ENCODE measurements around the gene NECTIN1.

DNA sequence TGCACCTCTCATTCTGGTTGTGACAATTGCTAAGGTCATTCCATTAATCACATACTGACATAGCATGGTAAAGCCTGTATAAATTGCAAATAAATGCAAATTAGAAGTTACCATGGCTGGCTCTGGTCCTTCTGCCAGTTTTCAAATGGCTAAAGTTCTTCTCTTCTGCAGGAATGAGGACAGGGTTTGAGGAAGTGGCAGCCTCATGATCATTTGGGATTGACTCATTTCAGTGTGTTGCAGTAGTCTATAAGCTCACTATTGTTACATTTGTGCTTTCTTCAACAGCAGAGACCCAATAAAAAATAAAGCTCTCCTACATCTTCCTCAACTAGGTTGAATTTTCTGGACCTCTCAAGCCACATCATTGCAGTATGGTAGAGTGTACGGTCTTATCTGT lies 60.3 kb downstream of the NECTIN1 start:
- TF ChIP-seq TCF4 (CRISPR knock-in tag; IDR thresholded peaks at IDR 0.05; ENCODE audit: borderline replicate concordance) (no peak), GLIS3 (CRISPR knock-in tag; IDR thresholded peaks at IDR 0.05) (no peak), BACH2 (CRISPR knock-in tag; IDR thresholded peaks at IDR 0.05; ENCODE audit: borderline replicate concordance) (no peak), ZNF8 (CRISPR knock-in tag; IDR thresholded peaks at IDR 0.05) (no peak), ZFP30 (CRISPR knock-in tag; IDR thresholded peaks at IDR 0.05) (no peak), ESRRG (CRISPR knock-in tag; IDR thresholded peaks at IDR 0.05) (no peak)
- TF ChIP-seq, protein P1, sequence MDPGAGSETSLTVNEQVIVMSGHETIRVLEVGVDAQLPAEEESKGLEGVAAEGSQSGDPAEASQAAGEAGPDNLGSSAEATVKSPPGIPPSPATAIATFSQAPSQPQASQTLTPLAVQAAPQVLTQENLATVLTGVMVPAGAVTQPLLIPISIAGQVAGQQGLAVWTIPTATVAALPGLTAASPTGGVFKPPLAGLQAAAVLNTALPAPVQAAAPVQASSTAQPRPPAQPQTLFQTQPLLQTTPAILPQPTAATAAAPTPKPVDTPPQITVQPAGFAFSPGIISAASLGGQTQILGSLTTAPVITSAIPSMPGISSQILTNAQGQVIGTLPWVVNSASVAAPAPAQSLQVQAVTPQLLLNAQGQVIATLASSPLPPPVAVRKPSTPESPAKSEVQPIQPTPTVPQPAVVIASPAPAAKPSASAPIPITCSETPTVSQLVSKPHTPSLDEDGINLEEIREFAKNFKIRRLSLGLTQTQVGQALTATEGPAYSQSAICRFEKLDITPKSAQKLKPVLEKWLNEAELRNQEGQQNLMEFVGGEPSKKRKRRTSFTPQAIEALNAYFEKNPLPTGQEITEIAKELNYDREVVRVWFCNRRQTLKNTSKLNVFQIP (CRISPR knock-in tag; IDR thresholded peaks at IDR 0.05; ENCODE audit: borderline replicate concordance, low read depth) = no peak
- TF ChIP-seq, protein P2, sequence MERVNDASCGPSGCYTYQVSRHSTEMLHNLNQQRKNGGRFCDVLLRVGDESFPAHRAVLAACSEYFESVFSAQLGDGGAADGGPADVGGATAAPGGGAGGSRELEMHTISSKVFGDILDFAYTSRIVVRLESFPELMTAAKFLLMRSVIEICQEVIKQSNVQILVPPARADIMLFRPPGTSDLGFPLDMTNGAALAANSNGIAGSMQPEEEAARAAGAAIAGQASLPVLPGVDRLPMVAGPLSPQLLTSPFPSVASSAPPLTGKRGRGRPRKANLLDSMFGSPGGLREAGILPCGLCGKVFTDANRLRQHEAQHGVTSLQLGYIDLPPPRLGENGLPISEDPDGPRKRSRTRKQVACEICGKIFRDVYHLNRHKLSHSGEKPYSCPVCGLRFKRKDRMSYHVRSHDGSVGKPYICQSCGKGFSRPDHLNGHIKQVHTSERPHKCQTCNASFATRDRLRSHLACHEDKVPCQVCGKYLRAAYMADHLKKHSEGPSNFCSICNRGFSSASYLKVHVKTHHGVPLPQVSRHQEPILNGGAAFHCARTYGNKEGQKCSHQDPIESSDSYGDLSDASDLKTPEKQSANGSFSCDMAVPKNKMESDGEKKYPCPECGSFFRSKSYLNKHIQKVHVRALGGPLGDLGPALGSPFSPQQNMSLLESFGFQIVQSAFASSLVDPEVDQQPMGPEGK (CRISPR knock-in tag; IDR thresholded peaks at IDR 0.05; ENCODE audit: borderline replicate concordance) = no peak

All from SK-N-SH treated with all-trans-retinoic acid at 6 μM for 48 hours (cell line).